ENCODE measurements around the gene ST14. TPM values are rescaled to one million over a fixed set of nuclear protein-coding genes. Genes with fewer than 3 reads are reported as not detected.

ST14 gene
- total and polyA plus RNA-seq, 2 donors (not counting 1 experiment from before 2014, with no cell fraction given) = 36.2 to 52.2 TPM

DNA sequence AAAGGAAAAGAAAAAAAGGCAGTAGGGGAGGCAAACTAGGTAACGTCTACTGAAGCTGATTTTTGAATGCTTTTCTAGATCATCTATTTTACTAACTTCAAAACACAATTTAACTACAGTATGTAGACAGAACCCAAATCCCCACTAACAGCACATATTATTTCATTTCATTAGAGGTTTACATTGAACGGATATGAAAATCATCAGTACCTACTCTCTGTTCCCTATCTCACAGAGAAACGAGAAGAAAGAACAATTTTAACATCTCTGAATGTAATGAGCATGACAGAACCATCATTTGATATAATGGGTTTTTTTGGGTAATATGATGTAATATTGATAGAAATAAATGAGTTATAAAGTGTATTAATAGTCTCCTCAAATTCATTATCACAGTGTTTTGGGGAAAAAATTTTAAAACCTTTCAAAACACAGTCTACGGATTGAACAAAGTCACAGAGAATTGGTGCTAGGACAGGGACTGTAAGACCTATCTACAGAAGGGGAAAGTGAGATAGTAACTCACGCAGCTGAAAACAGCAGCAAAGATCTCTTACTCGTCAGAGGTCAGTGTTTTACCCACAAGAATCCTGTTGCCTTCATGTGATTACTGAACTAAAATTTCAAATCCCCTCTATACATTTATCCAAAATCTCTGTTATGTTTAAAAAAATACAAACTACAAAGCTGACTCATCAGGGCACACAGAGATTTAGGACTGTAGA lies 77.9 kb downstream of the ST14 start:
- Histone ChIP-seq H3K36me3 (replicated peaks in 1 of 2; ENCODE audit: control extremely low read depth in 1 of 2, control insufficient read depth in 1 of 2, extremely low read depth in 1 of 2, insufficient read depth in 2 of 2, low read length in 1 of 2) (peaks cover 10 to 36% of the 10 kb centered on the region in 2 experiments), H3K79me2 (ENCODE audit: control insufficient read depth, insufficient read depth, low read length) (no peaks in the 10 kb centered on the region), H4K20me1 (ENCODE audit: control insufficient read depth, insufficient read depth, low read length, poor library complexity, severe bottlenecking) (no peaks in the 10 kb centered on the region), H3K27ac (ENCODE audit: low read length in 2 of 2) (no peak overlapping the region), H3K27me3 (replicated peaks in 1 of 4; ENCODE audit: control extremely low read depth in 1 of 4, control insufficient read depth in 3 of 4, insufficient read depth in 4 of 4, low read length in 3 of 4) (no peaks in the 10 kb centered on the region), H3K4me1 (ENCODE audit: control insufficient read depth in 2 of 2, insufficient read depth in 2 of 2, low read length in 2 of 2) (no peaks in the 10 kb centered on the region), H3K9me3 (ENCODE audit: control extremely low read depth in 1 of 3, control insufficient read depth in 2 of 3, insufficient read depth in 1 of 3, low read length in 2 of 3) (no peaks in the 10 kb centered on the region), H2AFZ (ENCODE audit: insufficient read depth, low read depth, low read length, poor library complexity, severe bottlenecking) (no peak overlapping the region), H3K4me3 (ENCODE audit: control extremely low read depth in 1 of 5, extremely low read depth in 1 of 5, insufficient read depth in 1 of 5, low read depth in 2 of 5, low read length in 4 of 5) (no peak overlapping the region), H3K9ac (ENCODE audit: low read length) (no peak overlapping the region), H3K4me2 (replicated peaks; ENCODE audit: low read depth, low read length, poor library complexity, severe bottlenecking) (no peak overlapping the region)
- Mint-ChIP-seq H3K27me3 (no peaks in the 10 kb centered on the region), H3K9me3 (ENCODE audit: insufficient read depth) (no peaks in the 10 kb centered on the region), H3K4me3 (no peak overlapping the region), H3K27ac (no peak overlapping the region), H3K4me1 (peaks cover 13% of the 10 kb centered on the region)
- TF ChIP-seq, protein P1, sequence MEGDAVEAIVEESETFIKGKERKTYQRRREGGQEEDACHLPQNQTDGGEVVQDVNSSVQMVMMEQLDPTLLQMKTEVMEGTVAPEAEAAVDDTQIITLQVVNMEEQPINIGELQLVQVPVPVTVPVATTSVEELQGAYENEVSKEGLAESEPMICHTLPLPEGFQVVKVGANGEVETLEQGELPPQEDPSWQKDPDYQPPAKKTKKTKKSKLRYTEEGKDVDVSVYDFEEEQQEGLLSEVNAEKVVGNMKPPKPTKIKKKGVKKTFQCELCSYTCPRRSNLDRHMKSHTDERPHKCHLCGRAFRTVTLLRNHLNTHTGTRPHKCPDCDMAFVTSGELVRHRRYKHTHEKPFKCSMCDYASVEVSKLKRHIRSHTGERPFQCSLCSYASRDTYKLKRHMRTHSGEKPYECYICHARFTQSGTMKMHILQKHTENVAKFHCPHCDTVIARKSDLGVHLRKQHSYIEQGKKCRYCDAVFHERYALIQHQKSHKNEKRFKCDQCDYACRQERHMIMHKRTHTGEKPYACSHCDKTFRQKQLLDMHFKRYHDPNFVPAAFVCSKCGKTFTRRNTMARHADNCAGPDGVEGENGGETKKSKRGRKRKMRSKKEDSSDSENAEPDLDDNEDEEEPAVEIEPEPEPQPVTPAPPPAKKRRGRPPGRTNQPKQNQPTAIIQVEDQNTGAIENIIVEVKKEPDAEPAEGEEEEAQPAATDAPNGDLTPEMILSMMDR (IDR thresholded peaks at IDR 0.05) = no peak
- no peak for TF ChIP-seq EZH2 (IDR thresholded peaks at IDR 0.05; ENCODE audit: borderline replicate concordance, insufficient read depth, low read depth, low read length, poor library complexity, severe bottlenecking)
- no CpG with 5 or more reads among the region's 6 CpGs for WGBS (ENCODE audit: insufficient coverage)
- DNase-seq = no peak
- ChIA-PET CTCF (interaction anchor here (0.5 kb wide), 1 partner anchor 105 kb away, joined by 3 read pairs; no protein-coding TSS in a partner anchor), POLR2A (no interaction called here)
- no peak for ATAC-seq (ENCODE audit: low read depth)
- intact Hi-C loops (cut with micrococcal nuclease) = no loop called here

DNA sequence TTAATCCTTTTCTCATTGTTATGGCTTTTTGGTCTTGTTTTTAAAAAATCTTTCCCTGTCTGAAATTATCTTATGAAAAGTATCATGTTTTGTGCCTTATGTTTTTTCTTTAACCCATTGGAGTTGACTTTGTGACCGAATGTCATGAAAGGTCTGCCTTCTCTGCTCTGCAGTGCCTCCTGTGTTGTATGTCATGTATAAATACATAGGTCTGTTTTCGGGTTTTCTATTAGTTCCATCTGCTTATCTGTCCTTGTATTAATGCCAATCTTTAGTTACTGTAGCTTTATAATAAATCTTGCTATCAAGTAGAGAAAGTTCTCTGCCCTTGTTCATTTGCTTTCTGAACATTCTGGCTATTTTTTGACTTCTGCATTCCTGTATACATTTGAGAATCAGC lies 82.1 kb downstream of the ST14 start:
- no peak for DNase-seq
- Mint-ChIP-seq H3K27me3 (no peaks in the 10 kb centered on the region), H3K27ac (no peak overlapping the region), H3K4me3 (no peak overlapping the region), H3K4me1 (peaks cover 23% of the 10 kb centered on the region), H3K9me3 (ENCODE audit: insufficient read depth) (no peaks in the 10 kb centered on the region)
- ChIA-PET CTCF (interaction anchor here (0.8 kb wide), 1 partner anchor 29 kb away, joined by 3 read pairs; no protein-coding TSS in a partner anchor), POLR2A (no interaction called here)
- no peaks in the 10 kb centered on the region for H3K27me3 ChIP-seq (replicated peaks in 1 of 4; ENCODE audit: control extremely low read depth in 1 of 4, control insufficient read depth in 3 of 4, insufficient read depth in 4 of 4, low read length in 3 of 4)
- H2AFZ ChIP-seq (ENCODE audit: insufficient read depth, low read depth, low read length, poor library complexity, severe bottlenecking) = no peak overlapping the region
- peaks cover 10 to 11% of the 10 kb centered on the region in 2 donors for H3K4me1 ChIP-seq (ENCODE audit: control insufficient read depth in 2 of 2, insufficient read depth in 2 of 2, low read length in 2 of 2)
- WGBS (ENCODE audit: insufficient coverage) = no CpG with 5 or more reads among the region's 2 CpGs
- no peaks in the 10 kb centered on the region for H4K20me1 ChIP-seq (ENCODE audit: control insufficient read depth, insufficient read depth, low read length, poor library complexity, severe bottlenecking)
- peaks cover 12% of the 10 kb centered on the region for H3K79me2 ChIP-seq (ENCODE audit: control insufficient read depth, insufficient read depth, low read length)
- no peak overlapping the region for H3K4me2 ChIP-seq (replicated peaks; ENCODE audit: low read depth, low read length, poor library complexity, severe bottlenecking)
- H3K9ac ChIP-seq (ENCODE audit: low read length) = no peak overlapping the region
- no peak for TF ChIP-seq EZH2 (IDR thresholded peaks at IDR 0.05; ENCODE audit: borderline replicate concordance, insufficient read depth, low read depth, low read length, poor library complexity, severe bottlenecking)
- TF ChIP-seq, protein P1 (IDR thresholded peaks at IDR 0.05) = no peak
- no peak overlapping the region for H3K4me3 ChIP-seq (ENCODE audit: control extremely low read depth in 1 of 5, extremely low read depth in 1 of 5, insufficient read depth in 1 of 5, low read depth in 2 of 5, low read length in 4 of 5)
- H3K9me3 ChIP-seq (ENCODE audit: control extremely low read depth in 1 of 3, control insufficient read depth in 2 of 3, insufficient read depth in 1 of 3, low read length in 2 of 3) = no peaks in the 10 kb centered on the region
- H3K36me3 ChIP-seq (replicated peaks in 1 of 2; ENCODE audit: control extremely low read depth in 1 of 2, control insufficient read depth in 1 of 2, extremely low read depth in 1 of 2, insufficient read depth in 2 of 2, low read length in 1 of 2) = peaks cover 7 to 24% of the 10 kb centered on the region in 2 experiments
- no peak overlapping the region for H3K27ac ChIP-seq (ENCODE audit: low read length in 2 of 2)
- intact Hi-C loops (cut with micrococcal nuclease) = no loop called here
- ATAC-seq (ENCODE audit: low read depth) = no peak
